ENCODE data around the gene ATG2A. TPM values are rescaled to one million over a fixed set of nuclear protein-coding genes. Genes with fewer than 3 reads are reported as not detected.

ATG2A gene
- total and polyA plus RNA-seq, 9 of the 15 experiments (the other 6 are each of a cell fraction or from before 2014, with no cell fraction given), result 0.25 to 45.9 (median 5.2) TPM

DNA sequence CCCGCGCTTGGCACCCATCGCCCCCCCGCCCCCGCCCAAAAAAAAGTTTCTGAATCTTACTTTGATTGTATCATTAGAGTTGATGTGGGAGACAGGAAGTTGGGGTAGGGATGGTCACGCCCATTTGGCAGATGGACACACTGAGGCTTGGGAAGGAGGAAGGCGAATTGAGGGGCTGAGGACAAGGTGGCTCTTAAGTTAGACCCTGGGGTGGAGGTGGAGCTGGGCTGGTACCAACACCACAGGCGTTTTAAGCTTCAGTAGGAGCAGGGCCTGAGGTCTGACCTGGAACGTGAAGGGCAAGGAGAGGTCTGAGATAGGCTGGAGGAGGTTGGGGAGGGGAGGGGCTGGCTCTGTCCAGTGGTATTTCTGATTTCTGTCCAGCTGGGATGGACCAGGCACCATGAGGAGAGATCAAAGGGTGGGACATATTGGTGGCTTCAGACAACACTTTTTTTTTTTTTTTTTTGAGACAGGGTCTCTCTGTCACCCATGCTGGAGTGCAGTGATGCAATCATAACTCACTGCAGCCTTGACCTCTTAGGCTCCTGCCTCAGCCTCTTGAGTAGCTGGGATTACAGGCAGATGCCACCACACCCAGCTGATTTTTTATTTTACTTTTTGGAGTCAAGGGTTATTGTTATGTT, 71.8 kb downstream of the ATG2A start (continued):
- TF ChIP-seq, protein P1, sequence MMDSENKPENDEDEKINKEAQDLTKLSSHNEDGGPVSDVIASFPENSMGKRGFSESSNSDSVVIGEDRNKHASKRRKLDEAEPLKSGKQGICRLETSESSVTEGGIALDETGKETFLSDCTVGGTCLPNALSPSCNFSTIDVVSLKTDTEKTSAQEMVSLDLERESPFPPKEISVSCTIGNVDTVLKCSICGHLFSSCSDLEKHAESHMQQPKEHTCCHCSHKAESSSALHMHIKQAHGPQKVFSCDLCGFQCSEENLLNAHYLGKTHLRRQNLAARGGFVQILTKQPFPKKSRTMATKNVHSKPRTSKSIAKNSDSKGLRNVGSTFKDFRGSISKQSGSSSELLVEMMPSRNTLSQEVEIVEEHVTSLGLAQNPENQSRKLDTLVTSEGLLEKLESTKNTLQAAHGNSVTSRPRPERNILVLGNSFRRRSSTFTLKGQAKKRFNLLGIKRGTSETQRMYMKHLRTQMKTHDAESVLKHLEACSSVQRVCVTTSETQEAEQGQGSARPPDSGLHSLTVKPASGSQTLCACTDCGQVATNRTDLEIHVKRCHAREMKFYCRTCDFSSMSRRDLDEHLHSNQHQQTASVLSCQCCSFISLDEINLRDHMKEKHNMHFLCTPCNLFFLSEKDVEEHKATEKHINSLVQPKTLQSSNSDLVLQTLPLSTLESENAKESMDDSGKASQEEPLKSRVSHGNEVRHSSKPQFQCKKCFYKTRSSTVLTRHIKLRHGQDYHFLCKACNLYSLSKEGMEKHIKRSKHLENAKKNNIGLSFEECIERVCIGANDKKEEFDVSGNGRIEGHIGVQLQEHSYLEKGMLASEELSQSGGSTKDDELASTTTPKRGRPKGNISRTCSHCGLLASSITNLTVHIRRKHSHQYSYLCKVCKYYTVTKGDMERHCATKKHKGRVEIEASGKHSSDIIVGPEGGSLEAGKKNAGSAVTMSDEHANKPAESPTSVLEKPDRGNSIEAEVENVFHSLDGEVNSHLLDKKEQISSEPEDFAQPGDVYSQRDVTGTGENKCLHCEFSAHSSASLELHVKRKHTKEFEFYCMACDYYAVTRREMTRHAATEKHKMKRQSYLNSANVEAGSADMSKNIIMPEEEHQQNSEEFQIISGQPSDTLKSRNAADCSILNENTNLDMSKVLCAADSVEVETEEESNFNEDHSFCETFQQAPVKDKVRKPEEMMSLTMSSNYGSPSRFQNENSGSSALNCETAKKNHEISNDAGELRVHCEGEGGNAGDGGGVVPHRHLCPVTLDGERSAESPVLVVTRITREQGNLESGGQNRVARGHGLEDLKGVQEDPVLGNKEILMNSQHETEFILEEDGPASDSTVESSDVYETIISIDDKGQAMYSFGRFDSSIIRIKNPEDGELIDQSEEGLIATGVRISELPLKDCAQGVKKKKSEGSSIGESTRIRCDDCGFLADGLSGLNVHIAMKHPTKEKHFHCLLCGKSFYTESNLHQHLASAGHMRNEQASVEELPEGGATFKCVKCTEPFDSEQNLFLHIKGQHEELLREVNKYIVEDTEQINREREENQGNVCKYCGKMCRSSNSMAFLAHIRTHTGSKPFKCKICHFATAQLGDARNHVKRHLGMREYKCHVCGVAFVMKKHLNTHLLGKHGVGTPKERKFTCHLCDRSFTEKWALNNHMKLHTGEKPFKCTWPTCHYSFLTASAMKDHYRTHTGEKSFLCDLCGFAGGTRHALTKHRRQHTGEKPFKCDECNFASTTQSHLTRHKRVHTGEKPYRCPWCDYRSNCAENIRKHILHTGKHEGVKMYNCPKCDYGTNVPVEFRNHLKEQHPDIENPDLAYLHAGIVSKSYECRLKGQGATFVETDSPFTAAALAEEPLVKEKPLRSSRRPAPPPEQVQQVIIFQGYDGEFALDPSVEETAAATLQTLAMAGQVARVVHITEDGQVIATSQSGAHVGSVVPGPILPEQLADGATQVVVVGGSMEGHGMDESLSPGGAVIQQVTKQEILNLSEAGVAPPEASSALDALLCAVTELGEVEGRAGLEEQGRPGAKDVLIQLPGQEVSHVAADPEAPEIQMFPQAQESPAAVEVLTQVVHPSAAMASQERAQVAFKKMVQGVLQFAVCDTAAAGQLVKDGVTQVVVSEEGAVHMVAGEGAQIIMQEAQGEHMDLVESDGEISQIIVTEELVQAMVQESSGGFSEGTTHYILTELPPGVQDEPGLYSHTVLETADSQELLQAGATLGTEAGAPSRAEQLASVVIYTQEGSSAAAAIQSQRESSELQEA (IDR thresholded peaks at IDR 0.05; ENCODE audit: low read depth), result no peak
- no peak; the same call in 1 of the 2 replicates for TF ChIP-seq PHB2 (IDR thresholded peaks at IDR 0.05; ENCODE audit: low read depth)
- no peak for TF ChIP-seq ZNF175 (CRISPR knock-in tag; IDR thresholded peaks at IDR 0.05; ENCODE audit: low read depth)
- no peak for TF ChIP-seq TCF7L2 (IDR thresholded peaks at IDR 0.05; ENCODE audit: low read depth, low read length)
- no peak; the same call in 1 of the 2 replicates for TF ChIP-seq BRD4 (IDR thresholded peaks at IDR 0.05)
- TF ChIP-seq POLR2AphosphoS2 (IDR thresholded peaks at IDR 0.05; ENCODE audit: low read length), result no peak
- no peak for TF ChIP-seq RFX5 (IDR thresholded peaks at IDR 0.05; ENCODE audit: low read depth, low read length)
- TF ChIP-seq TAF15 (IDR thresholded peaks at IDR 0.05; ENCODE audit: low read depth, low read length), result no peak
- TF ChIP-seq, protein P2, sequence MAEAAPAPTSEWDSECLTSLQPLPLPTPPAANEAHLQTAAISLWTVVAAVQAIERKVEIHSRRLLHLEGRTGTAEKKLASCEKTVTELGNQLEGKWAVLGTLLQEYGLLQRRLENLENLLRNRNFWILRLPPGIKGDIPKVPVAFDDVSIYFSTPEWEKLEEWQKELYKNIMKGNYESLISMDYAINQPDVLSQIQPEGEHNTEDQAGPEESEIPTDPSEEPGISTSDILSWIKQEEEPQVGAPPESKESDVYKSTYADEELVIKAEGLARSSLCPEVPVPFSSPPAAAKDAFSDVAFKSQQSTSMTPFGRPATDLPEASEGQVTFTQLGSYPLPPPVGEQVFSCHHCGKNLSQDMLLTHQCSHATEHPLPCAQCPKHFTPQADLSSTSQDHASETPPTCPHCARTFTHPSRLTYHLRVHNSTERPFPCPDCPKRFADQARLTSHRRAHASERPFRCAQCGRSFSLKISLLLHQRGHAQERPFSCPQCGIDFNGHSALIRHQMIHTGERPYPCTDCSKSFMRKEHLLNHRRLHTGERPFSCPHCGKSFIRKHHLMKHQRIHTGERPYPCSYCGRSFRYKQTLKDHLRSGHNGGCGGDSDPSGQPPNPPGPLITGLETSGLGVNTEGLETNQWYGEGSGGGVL (CRISPR knock-in tag; IDR thresholded peaks at IDR 0.05), result no peak
- TF ChIP-seq, protein P3, sequence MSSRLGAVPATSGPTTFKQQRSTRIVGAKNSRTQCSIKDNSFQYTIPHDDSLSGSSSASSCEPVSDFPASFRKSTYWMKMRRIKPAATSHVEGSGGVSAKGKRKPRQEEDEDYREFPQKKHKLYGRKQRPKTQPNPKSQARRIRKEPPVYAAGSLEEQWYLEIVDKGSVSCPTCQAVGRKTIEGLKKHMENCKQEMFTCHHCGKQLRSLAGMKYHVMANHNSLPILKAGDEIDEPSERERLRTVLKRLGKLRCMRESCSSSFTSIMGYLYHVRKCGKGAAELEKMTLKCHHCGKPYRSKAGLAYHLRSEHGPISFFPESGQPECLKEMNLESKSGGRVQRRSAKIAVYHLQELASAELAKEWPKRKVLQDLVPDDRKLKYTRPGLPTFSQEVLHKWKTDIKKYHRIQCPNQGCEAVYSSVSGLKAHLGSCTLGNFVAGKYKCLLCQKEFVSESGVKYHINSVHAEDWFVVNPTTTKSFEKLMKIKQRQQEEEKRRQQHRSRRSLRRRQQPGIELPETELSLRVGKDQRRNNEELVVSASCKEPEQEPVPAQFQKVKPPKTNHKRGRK (tag; IDR thresholded peaks at IDR 0.05), result no peak
- TF ChIP-seq CBFA2T2 (conservative IDR thresholded peaks at IDR 0.05), result no peak
- TF ChIP-seq, protein P4, sequence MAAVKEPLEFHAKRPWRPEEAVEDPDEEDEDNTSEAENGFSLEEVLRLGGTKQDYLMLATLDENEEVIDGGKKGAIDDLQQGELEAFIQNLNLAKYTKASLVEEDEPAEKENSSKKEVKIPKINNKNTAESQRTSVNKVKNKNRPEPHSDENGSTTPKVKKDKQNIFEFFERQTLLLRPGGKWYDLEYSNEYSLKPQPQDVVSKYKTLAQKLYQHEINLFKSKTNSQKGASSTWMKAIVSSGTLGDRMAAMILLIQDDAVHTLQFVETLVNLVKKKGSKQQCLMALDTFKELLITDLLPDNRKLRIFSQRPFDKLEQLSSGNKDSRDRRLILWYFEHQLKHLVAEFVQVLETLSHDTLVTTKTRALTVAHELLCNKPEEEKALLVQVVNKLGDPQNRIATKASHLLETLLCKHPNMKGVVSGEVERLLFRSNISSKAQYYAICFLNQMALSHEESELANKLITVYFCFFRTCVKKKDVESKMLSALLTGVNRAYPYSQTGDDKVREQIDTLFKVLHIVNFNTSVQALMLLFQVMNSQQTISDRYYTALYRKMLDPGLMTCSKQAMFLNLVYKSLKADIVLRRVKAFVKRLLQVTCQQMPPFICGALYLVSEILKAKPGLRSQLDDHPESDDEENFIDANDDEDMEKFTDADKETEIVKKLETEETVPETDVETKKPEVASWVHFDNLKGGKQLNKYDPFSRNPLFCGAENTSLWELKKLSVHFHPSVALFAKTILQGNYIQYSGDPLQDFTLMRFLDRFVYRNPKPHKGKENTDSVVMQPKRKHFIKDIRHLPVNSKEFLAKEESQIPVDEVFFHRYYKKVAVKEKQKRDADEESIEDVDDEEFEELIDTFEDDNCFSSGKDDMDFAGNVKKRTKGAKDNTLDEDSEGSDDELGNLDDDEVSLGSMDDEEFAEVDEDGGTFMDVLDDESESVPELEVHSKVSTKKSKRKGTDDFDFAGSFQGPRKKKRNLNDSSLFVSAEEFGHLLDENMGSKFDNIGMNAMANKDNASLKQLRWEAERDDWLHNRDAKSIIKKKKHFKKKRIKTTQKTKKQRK (IDR thresholded peaks at IDR 0.05; ENCODE audit: borderline replicate concordance, low read depth, low read length), result no peak
- TF ChIP-seq TRIM28 (IDR thresholded peaks at IDR 0.05), result no peak

Data from K562 (cell line).